T-helper 2 cell treated with Interferon-gamma antibody and Interleukin-4, amounts not matched to agents 100 ng/mL and 5 ng/mL, for 36 hours (primary cell): ENCODE results near the gene CGA. TPM values are rescaled to one million over a fixed set of nuclear protein-coding genes. Genes with fewer than 3 reads are reported as not detected.

Experiments
- intact Hi-C: fragments of 100-400 bp; cut with micrococcal nuclease; formaldehyde crosslinking; loops from one replicate; pipeline ENCODE4 v1.15.1; 2023
- total RNA-seq: library from RNA; stranded (reverse); gene quantifications from 2 replicates; pipeline ENCODE4 v1.2.3, GENCODE V29; 2022

The CGA gene
- total RNA-seq, 1 donor from 2014 or later = not detected

- intact Hi-C loops = no loop called here
Observed at GRCh38 chr6:87089135-87089534, 5.8 kb downstream of the CGA start.

- intact Hi-C loops = no loop called here
Observed at GRCh38 chr6:87088076-87088475, 6.8 kb downstream of the CGA start.

DNA sequence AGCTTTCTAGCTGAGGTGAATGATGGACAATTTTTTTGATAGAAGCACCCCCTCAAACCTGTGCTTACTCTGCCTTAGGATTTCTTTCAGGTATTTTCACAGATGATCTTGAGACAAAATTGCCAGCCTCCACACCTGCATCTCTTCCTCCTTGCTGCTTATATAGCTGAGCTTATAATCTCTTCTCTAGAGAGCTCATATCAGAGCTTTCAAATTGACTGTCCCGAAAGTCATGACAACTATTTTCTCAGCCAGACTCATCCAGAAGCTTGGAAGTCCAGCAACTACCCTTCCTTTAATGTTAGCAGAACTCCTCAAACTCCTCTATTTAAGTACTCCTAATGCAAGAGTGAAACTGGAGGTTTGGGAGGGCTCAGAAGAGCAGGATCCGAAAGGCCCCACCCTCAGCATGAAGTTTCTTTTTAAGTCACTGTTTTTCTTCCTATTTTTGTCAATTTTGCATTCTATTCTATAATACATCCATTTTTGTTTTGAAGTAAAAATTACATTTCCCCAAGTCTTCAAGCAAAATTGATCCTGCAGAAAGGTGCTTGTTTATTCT lies 12.7 kb downstream of the CGA start:
- intact Hi-C loops = no loop called here

- intact Hi-C loops = no loop called here
Observed at GRCh38 chr6:87078983-87079616, 15.8 kb downstream of the CGA start.

- intact Hi-C loops = no loop called here
Observed at GRCh38 chr6:87075168-87075567, 19.7 kb downstream of the CGA start.

DNA sequence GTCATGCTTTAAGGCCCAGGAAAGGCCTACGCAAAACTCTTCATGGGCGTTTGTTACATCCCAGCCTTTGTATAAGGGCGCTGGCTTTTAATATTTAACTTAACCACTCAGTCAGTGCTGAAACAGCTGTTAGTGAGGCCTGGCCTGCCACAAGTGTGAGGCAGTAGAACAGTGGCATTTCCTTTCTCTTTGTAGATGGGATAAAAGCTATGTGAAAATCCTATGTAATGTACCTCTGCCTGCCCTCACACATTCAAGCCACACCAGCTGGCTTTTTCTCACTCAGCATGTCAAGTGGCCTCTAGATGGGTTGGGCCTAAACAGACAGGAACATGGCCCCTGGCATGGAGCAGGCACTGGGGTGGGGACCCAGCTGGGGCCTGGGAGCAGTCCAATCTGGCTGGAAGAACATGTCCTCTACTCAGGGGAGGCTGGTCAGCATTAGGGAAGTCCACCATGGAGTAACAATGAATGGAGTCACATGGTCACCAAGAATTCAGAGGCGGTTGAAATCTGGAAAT lies 20.7 kb downstream of the CGA start:
- intact Hi-C loops = no loop called here

GRCh38 chr6:87071683-87072082 lies 23.2 kb downstream of the CGA start:
- intact Hi-C loops = no loop called here

DNA sequence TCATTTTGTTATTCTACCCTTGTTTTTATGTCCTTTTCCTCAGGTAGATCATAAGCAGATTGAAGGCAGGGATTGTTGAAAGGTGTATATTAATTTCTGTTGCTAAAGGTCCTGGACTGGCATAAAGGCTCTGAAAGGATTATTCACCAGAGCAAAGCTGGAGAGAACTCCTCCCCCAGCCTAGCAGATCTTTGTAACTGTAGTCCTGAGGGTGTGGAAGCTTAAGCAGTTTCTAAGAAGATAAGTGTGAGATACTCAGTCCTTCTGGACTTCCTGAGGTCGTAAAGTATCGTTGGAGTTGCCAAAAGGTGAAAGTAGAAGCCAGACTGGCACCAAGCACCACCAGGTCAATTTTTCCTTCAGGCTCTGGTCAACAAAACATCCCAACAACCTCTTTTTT lies 24.2 kb downstream of the CGA start:
- intact Hi-C loops = no loop called here

GRCh38 chr6:87068795-87069194 lies 26.1 kb downstream of the CGA start:
- intact Hi-C loops = no loop called here

DNA sequence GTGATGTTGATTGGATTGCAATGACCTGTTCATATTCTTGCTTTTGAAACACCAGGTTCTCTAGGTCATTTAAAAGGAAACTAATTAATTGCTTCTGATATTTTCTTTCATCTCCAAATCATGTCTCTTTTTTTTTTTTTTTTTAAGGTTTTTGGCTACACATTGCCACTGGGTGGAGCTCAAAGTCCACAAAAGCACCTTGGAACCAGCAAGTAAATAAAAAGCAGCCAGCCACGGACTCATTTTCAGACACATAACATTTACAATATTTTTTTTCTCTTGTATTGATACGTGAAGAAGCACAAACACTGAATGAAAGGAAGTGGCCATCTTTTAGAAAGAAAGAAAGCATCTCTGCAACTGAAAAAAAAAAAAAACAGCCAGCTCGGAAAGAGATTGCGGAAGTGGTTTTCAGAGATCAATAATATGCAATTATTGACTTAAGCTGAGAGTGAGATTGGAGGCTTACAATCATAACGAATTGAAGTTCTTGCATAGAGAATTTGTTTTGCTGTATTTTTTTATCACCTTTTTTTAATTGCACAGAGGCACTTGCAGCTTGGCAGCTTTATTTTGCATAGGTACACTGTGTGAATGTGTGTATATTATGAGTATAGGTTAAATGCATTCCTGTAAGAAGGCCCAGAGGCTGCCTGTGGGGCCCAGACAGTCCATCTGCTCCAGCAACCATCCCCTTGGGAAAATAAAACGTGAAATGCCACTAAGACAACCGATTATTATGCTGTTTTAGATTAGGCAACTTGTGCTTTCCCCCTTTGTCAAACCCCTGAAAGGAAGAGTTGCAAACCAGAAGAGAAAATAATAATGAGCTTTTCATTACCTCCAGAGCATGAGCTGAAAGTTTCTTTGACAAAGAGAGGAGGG lies 28.2 kb downstream of the CGA start:
- intact Hi-C loops = no loop called here

DNA sequence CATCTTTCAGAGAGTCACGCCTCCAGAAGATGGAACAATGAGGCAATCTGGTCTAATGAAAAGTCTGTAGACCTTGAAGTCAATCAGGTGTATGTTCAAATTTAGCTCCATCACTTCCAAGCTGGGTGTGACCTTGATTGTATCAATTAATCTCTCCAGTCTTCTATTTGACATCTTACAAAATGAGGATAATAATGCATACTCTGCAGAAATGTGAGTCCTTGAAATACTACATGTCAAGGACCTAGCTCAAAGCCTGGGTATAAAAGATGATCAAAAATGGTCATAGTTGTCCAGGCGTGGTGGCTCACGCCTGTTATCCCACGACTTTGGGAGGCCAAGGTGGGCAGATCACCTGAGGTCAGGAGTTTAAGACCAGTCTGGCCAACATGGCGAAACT lies 29.8 kb downstream of the CGA start:
- intact Hi-C loops = no loop called here

GRCh38 chr6:87059943-87060342 lies 35.0 kb downstream of the CGA start:
- intact Hi-C loops = no loop called here

DNA sequence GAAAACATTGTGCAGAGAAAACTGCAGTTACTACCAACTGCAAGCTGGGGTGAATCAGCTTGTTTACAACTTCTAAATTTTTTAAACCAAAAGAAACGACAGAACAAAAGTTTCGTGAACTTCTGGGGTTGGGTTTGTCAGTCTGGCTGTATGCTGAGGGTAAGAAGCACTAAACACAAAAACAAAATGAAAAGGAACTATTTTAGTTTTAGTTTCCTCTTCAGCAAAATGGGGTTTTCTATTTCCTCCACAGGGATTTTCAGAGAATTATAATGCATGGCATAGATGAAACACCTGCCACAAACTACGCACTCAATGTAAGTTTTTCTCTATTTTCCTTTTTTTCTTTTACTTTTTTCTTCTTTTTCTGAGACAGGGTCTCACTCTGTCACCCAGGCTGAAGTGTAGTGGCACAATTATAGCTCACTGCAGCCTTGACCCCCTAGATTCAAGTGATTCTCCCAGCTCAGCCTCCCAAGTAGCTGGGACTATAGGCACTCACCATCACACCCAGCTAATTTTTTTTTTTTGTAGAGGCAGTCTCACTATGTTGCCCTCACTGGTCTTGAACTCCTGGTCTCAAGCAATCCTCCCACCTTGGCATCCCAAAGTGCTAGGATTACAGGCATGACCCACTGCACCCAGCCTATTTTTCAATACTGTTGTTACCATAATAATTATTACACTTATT lies 40.6 kb downstream of the CGA start:
- intact Hi-C loops = no loop called here

DNA sequence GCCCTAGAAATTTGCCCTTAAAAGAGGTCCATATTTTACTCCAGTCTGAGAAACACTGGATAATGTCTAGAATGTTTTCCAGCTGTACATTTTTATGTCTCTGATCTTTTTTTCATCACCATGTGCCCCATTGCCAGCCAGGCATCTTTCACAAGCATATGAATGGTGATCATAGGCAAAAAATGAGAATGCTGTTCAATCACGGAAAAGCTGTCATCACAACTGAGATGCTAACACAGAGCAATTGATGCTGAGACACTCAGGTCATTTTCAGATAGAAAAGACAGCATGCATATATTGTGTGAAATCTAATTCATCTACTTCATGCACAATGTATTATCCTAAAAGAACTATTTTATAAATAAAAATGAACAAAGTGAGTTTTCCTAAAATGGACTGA lies 41.6 kb downstream of the CGA start:
- intact Hi-C loops = no loop called here

DNA sequence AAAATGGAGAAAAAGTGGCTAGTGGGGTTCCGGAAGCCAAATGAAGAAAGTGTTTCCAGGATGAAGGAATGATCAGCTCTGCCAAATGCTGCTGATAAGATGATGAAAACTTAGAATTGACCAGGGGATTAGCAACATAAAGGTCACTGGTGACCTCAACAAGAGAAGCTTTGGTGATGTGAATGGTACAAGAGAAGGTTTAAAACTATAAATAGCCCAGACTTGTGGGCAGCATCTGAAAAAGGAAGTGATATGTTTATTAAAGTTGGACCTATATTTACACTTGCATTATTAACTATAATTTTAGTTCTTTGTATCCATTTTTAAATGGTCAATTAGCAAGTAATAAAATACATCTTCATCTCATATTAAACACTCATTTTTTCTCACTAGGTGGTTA lies 45.1 kb downstream of the CGA start:
- intact Hi-C loops = no loop called here

DNA sequence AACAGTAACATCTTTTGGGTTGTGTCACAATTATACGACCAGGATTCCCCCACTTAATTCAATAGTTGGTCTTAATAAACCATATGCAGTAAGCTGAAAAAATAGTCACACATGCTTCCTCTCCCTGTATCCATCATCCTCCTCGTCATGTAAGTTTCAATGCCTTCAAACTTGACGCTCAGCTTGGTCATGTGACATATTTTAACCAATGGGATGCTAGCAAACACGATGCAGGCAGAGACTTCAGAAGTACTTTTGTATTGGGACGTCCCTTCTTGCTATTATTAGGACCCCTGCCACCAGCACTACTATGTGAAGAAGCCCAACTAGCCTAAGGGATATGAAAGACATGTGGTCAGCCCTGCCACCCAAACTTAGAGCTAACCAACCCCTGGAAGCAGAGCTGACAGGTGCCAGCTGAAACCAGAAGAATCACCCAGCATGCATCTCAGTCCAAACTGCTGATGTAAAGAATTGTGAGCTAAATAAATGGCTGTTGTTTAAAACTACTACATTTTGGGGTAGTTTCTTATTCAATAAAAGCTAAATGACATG lies 49.3 kb downstream of the CGA start:
- intact Hi-C loops = no loop called here

GRCh38 chr6:87040729-87041128 lies 54.2 kb downstream of the CGA start:
- intact Hi-C loops = no loop called here
